ENCODE measurements around the gene PLAGL1.

Gene PLAGL1

DNA sequence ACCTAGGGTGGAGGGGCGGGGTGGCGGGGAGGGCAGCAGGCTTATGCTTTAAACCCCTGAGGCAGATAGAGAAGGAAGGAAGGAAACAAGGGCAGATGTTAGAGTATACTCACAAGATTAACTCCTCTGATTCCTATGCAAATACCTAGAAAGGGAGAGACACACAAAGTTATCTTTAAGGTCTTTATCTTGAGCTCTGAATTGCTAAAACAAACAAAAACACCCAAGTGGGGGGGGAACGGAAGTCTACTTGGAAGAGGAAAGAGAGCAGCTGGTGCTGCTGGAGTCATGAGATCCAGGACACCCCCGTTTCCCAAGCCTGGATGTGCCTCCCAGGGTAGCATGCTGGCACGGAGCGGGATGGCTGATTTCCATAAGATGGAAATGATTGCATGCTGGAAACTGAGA lies 43.4 kb downstream of the PLAGL1 start:
- no peak for DNase-seq

DNA sequence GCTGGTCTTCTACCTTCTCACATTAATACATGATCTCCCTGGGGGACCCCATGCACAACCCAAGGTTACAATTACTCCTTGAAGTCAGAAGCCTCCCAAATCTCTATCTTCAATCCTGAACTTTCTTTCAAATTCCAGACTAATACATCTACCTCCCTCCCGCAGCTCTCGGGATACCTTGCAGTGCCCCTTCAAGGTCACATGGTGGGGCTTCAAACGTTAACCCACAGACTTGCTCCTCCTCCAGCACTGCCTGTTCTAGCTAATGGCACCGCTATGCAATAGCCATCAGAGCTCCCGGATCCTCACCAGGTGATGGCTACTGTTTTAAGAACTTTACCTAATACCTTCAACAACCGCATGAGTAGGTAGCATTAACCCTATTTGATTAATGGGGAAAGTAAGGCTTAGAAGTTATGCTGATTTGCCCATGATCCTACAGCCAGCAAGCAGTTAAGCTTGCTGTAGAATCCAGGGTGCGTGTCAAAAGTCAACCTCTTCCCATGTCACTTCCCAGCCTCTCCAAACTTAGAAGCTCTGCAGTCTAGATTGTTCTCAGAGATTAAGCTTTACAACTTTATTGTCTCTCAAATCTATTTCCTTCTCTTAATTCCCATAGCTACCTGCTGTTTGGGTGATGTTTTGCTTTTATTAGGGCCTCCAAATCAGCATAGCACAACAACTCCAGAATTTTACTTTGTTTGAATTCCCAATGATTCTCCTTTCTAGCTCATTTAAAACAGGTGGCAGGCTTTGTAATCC lies 44.7 kb downstream of the PLAGL1 start:
- no peak for DNase-seq

DNA sequence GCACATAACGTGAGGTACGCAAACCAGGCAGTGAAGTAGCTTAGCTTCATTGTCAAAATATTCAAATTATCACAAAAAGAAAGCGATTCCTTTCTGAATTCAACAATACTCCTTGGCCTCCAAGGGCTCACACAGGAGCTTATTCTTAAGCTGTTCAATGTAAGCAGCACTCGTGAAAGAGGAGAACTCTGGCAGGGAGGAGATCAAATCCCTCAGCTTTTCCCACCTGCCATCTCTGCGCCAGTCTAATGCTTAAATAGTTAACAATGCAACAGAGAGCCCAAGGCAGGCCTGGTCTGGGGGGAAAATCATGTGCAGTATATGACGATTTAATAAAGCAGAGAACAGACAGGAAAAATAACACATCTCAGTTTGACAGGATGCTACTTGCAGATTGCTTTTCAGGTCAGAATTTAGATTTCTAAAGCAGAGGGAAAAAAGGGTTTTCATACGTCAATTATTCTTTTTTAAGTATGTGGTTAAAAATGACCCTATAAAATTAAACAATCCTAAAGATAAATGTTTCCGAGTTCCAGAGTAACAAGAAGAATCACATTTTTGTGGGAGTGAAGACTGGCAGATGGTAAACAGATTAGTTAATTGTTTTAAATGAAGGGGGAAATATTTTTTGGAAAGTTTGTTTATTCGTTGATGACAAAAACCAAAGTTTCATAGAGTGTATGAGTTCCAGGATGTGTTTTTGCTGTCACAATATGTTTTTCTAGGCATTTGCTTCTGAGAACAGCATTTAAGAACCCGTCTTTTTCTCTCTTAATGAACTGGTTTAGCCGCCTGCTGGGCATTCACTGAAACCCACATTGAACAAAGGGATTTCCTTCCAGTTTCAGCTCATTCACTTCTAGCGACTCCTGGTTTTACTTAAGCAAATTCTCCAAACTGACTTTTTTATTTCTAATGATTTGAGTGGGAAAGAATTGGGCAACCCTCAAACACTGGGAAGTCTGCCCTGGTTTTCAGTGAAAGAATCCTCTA lies 45.9 kb downstream of the PLAGL1 start:
- no peak for DNase-seq

DNA sequence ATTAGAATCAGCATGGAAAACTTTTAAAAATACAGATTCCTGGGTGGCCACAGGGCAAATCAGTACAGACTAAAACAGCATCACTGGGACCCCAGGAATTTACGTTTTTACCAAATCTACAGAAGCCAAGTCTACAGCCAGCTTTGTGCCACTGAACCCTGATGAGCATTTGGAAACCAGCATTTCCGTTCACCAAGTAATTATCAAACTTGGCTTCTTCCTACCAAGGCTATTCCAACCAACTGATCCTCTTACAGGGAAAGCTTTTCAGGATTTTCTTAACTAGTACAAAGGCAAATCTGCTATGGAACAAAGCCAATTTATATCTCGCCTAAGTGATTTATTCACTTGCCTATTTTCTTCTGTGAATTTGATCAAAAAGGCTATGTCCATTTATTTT lies 47.0 kb downstream of the PLAGL1 start:
- no peak for DNase-seq

DNA sequence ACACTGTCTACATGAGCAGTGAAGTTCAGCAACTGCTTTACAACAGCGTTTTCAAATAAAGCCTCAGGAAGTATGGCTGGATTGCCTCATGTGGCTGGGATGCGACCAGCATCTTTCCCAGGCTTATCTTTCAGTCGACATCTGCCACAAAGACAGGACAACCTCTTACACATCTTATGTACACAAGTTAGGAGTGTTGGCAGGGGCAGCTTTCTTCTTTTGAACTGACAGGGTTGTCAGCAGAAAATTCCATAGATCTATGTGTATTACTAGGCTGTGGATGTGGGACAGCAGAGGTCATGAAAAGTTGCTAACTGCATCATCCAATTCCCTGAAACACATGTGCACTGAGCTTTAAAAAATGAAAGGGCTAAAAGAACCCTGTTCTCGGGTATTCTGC lies 48.1 kb downstream of the PLAGL1 start:
- no peak for DNase-seq

DNA sequence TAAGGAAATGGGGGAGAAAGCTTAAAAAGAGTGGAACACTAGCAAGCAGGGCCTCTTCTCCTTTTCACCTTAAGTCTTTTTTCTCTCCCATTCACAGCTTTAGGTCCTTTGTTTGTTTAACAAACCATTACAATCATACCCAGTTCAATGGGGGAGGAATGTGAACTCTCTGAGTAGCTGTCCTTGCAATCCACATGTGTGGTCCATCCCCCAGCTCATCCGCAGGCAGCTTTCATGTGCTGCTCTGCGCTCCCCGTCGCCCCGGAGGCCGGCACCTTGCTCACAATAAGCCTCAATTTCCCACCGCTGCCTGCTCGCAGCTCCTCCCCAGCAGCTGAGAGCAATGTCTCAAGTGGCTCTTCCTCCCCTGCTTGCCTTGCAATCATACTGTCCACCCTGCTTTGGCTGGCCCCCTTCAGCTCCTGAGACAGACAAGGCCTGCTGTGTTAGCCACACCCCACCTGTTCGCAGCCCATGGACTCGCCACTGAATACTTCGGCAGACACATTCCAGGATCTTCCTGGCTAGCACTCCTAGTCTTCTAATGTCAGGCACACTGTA lies 49.1 kb downstream of the PLAGL1 start:
- DNase-seq = no peak

DNA sequence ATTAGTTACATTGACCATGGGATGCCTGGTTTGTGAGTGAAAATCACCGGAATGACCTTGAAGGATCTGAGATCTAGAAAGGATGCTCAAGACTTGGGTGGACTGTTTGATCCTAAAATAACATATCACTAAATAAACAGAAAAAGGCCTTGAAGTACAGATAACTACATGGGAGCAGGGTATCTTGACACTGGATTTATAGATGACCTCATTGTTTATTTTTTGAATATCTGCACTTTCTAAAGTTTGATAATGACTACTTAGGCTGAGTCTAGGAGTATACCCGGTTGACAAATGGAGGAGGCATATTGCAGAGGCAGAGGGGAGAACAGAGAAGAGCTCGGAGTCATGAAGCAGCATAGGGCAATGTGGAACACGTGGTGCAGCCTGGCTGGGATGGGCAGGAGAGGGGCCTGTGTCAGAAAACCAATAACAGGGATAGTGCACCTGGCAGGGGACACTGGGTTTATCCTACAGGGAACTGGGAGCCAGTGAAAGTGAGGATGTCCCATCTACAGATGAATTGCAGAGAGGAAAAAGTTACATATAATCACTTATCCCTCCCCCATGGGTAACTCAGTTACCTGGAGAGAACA lies 50.3 kb downstream of the PLAGL1 start:
- DNase-seq = no peak

DNA sequence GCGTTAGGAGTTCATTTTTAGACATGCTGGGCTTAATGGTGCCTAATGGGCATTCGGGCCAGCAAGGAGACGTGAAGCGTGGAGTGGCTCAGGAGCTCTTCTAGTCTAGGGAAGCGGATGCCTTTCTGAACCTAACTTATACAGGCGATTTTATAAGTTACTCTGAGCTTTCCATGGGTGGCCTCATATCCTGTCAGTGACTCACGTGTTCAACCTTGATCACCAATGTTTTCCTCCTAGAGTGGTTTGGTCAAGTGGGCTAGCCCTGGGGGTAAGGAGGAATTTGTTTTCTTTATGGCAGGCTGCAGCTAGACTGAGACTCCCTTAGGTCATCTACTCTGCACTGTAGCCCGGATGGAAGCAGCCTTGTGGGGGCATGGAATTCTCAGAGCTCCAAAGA lies 52.1 kb downstream of the PLAGL1 start:
- DNase-seq = no peak

DNA sequence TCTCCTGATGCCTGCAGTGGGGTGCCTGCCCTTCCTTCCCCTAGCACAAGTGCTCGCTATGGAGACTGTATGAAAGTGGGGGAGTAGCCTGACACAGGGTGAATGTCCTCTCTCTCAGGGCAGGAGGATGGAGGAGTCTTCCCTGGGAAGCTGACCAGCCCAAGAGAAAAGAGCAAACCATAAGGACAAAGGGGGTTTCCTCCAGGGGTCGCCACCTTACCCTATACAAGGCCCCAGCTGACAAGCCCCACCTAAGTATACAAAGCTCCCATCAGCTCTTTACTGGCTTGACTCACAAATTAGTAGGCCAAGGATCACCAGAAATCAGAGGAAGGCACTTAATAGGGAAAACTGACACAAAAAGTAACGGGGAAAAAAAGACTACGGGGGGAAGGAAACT lies 54.1 kb downstream of the PLAGL1 start:
- no peak for DNase-seq

DNA sequence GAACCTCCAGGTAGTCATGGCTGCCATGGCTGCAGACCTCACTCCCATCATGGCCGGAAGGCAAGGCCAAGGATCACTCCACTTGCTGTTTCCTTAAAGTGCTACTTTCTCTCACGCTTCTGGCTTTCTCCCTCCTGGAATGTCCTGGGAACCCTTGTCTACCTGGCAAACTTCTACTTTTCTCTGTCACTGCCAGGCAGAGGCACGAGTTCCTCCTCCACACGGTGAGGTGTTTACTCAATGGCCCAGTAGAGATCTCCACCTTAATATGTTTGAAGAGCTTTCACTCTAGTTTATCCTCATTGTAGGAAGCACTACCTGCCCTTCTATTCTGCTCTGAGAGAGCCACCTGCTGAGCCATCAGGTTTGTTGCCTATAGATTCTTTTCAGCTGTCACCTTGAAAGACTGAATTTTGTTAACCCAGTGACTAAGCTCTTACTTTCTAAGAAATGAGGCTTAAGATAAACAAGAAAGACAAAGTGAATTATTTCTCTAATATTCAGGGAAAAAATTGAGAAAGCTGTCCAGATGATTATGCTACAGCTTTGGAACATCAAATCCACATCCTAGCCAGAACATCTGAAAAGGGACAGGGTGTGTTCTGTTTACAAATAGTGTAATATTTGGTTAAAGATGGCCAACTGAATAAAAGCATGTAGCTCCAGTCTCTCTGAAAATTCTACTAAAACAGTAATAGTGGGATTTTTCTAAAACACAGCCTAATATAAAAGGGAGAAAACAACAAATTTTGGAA lies 54.9 kb downstream of the PLAGL1 start:
- DNase-seq = no peak

DNA sequence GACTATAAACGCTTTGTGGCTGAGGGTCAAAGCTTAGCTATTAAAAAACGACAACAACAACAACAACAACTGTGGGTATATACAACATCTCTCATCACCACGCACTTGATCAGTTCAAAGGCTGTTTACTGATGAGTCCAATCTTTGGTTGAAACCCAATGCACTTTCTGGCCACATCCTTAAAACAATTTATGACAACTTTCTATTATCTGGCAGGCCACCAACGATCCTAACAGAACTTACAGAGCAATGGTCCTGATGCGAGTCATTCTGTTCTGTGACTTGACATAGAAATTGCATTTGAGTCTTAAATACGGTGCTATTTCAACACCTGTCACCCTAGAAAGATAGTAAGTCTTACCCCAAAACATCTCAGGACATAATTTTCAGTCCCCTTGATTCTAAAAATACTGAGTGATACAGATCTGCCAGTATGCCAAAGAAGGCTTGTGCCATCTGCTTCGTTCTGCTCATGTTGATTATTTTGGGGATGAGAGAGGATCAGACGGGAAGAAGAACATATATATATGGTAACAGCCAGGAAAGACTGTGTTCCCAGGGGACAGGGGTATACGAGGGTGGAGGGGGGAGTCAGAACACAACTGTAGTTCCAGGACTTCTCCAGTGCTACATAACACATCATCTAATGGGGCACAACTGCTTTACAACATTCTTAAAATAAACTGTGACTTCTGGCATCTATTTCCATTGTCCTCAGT lies 55.8 kb downstream of the PLAGL1 start:
- DNase-seq = no peak

DNA sequence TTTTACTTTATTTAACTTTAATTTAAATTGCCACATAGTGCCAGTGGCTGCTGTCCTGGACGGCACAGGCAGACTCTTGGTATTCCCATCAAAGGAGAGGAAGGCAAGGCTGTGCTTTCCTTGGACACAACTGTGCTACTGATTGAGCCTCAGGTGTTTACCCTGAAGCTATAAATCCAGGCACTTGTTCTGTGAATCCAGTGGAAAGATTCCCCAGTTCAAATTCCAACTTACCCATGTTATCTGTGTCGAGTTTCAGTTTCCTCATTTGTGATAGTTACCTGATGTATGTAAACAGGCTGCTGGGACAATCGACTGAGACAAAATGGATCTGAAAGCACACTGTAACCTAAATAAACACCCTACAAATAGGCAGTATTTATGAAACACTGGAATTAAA lies 57.2 kb downstream of the PLAGL1 start:
- DNase-seq = no peak

DNA sequence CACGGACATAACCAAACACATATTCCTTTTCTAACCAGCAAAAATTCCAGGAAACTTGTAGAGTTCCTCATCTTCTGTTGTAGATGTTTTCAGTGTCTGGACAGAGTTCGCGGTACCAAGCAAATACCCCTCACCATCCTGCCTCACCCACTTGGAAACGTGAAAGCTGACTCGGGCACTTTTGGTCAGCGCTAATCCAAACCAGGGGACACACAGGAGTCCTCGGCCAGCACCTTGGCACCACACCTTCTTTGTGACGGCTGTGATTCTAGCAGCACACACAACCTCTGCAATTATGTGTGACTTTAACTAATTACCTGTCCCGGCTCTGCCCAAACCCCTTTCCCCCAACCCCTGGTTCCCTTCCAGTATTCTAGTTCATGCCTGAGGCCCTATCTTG lies 58.1 kb downstream of the PLAGL1 start:
- no peak for DNase-seq

DNA sequence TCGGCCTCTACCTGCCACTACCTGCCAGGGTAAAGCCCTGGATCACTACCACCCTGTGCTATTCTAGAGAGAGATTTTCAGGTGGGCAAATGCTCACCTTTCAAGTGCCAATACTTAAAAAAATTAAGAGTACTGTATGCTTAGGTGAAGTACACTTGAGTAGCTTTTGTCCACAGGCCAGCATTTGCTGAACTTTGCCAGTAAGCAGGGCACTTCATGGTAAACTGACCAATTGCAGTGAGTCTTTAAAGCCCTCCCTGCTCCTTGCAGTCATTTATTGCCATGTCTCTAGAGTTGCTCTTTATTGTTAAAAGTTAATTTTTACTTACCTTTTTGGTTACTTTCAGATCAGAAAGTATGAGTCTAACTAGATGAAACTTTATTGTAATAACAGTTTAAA lies 58.5 kb downstream of the PLAGL1 start:
- no peak for DNase-seq

DNA sequence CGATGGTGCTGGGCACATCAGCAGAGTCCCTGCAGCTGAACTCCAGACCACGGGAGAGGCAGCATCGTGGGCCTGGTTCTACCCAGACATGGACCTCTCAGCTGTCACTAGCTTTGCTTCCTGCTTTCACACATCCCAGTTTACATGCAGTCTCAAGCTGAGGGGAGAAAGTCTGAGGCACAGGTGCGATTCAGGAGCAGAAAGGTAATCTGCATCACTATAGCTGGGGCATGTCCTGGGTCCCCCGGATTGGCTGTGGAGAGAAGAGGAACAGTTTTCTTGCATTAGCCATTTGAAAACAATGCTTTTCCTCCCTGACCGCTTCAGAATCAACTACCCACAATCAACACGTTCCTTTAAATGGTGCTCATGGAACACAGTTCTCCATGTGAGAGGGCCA lies 59.9 kb downstream of the PLAGL1 start:
- DNase-seq = no peak

DNA sequence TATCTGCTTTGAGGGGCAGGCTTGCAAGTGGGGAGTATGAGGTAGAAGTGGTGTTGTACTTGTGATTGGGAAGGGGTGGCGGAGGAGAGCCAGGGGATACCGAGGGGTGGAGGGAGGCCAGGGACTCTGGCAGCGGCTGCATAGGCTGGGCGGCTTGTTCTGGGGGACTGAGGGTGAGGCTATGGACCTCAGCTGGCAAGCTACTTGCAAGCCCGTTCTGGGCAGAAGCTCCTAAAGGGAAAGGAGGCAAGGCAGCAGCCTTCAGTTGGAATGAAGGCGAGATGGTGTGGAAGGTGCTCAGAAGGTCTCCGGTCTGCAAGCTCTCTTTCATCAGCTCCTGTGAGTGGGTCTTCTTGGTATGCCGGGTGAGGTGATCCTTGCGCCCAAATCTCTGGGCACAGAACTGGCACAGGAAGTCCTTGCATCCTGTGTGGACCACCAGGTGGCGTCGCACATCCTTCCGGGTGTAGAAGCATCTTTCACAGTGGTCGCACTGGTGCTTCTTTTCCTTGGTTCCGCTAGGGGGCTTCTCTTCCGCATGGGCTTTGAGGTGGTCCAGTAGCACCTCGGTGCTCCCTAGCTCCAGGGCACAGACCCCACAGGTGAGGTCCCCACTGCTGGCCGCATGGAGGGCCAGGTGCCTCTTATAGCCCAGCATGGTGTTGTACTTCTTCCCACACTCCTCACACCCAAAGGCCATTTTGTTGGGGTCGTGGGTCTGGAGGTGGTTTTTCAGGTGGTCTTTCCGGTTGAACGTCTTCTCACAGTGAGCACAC lies 66.0 kb downstream of the PLAGL1 start:
- no peak for DNase-seq

DNA sequence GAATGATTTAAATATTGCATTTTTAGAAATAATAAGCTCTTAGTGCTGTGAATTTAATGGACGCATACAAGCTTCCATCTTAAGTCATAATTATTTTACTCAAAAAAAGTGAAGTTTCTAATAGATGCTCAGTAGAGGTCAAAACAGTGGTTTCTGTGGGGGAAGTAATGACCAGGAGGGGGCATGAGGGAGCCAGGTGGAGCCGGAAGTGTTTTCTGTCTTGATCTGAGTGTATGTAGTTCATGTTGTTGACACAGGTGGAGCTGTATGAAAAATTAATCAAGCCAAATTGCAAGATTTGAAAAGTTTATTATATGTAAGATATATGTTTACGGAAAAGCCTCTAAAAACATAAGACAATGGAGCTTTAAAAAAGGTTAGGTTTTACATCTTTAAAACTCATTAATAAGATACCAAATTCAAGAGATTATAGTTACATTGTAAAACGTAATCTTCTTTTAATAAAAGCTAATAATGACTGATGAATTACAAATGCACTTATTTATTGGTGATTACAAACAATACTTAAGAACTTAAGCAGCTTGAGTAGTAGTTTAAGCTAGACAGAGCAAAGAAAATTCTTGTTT lies 68.0 kb downstream of the PLAGL1 start:
- peak in 1 of 2 experiments; percentile 9 for DNase-seq

DNA sequence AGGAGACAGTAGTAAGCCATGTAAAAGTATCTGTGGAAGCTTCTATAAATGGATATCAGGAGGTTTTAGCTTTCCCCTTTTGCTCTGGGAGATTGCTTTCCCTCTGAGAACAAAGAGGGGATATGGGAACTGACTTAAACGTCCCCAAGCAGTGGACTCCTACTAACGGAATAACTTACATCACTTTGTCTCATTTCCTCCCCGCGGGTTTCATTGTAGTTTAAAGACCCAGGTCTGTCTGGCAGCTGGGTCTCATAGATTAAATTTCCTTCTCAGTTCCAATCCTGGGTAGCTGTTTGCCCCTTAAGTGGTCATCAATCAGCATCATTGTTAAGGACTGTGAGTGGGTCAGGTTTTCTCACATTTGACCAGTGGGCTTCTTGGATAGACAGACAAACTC lies 68.7 kb downstream of the PLAGL1 start:
- DNase-seq = no peak

DNA sequence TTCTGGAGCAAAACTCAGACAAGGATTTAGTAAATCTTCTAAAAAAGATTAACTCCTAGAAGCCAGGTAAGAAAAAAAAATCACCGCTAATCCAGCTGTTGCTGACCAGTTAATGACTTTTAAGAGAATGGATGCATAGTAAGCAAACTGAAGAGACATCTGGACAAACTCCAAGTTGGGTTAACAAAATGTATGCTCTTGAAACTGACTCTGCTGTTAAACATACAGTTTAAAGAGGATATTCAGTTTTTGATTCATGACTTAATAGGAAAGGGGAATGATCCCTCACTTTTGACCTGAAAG lies 70.4 kb downstream of the PLAGL1 start:
- no peak for DNase-seq

DNA sequence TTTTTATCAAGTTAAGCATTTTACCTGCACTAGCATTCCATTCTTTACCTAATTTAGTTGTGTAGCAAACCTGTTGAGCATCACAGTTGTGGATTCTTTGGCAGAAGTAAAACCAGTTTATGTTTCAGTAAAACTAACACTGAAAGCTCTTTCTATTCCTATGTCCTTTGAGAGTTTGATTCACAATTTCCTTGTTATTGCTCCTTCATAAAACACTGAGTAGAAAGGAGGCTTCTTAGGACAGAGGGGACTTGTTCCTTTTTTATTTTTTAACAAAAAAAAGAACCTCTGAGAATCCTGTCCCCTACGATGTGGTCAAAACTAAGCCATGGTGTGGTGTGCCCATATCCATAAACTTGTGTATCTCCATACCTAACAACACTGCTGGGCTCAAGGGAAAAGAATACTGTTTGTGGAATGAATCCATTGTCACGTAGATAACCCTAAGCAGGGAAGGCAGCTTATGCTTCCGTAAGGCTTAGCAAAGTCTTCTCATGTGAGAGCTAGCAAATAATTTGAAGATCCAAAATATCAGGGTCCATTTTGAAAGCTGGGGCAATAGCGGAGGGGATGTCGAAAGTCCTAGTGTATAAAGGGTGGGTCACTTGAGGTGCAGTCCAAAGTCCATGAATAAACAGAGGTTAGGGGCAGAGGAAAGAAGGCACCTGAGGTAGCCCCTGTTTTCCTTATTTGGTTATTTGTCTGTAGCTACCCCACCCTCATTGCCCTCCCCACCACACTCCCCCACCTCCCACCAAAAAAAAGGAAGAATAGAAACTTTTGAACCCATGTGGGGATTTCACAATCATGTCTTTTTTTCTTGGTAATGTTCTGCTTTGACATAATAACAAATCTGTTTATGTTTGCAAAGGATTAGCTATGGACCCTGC lies 71.0 kb downstream of the PLAGL1 start:
- DNase-seq = no peak

Measured in NCI-H1930 (cell line).